Keratinocyte (primary cell): ENCODE results near the gene HSPG2.

ENCODE experiments used
- EZH2 ChIP-seq: IDR thresholded peaks from one replicate; pipeline ENCODE4 v1.6.1; 2012; ENCODE audit warnings: inconsistent platforms, mild to moderate bottlenecking, low read length, moderate library complexity
- TF ChIP-seq, protein P1 (sequence below), 3 experiments: IDR thresholded peaks in 1 of 3; conservative IDR thresholded peaks in 1 of 3; optimal IDR thresholded peaks in 1 of 3; 2 replicates in 2 of 3; 3 replicates in 1 of 3; pipeline versions ENCODE3 to v1.5.1; 2011; ENCODE audit warnings: low read length in 3 of 3, mild to moderate bottlenecking in 3 of 3, moderate library complexity in 2 of 3, control low read depth in 1 of 3, inconsistent platforms in 1 of 3; ENCODE audit not compliant: insufficient read depth in 2 of 3; ENCODE audit errors: extremely low read depth in 1 of 3

DNA sequence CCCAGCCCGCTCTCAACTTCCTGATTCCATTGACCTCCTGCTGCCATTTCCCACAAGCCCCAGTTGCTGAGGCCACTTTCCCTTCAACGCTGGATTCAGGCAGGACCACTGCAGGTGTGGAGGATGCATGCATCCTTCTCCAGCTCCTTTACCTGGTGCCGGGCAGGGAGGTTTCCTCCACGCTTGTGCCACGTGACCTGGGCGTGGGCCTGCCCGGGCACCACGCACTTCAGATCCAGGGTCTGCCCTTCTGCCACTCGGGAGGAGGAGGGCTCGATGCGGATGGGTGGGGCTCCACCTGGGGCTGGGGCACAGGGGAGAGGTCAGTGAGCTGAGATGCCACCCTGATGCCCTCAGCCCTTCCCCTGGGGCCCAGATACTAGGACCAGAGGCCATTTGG lies 93.1 kb downstream of the HSPG2 start:
- TF ChIP-seq, protein P1, sequence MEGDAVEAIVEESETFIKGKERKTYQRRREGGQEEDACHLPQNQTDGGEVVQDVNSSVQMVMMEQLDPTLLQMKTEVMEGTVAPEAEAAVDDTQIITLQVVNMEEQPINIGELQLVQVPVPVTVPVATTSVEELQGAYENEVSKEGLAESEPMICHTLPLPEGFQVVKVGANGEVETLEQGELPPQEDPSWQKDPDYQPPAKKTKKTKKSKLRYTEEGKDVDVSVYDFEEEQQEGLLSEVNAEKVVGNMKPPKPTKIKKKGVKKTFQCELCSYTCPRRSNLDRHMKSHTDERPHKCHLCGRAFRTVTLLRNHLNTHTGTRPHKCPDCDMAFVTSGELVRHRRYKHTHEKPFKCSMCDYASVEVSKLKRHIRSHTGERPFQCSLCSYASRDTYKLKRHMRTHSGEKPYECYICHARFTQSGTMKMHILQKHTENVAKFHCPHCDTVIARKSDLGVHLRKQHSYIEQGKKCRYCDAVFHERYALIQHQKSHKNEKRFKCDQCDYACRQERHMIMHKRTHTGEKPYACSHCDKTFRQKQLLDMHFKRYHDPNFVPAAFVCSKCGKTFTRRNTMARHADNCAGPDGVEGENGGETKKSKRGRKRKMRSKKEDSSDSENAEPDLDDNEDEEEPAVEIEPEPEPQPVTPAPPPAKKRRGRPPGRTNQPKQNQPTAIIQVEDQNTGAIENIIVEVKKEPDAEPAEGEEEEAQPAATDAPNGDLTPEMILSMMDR (optimal IDR thresholded peaks at IDR 0.05 in 1 of 3, IDR thresholded peaks at IDR 0.05 in 1 of 3, conservative IDR thresholded peaks at IDR 0.05 in 1 of 3; ENCODE audit: extremely low read depth in 1 of 3, insufficient read depth in 2 of 3, low read length in 3 of 3) = no peak
- TF ChIP-seq EZH2 = no peak
